Measurements from ENCODE around the gene SULT2B1.

The SULT2B1 gene

DNA sequence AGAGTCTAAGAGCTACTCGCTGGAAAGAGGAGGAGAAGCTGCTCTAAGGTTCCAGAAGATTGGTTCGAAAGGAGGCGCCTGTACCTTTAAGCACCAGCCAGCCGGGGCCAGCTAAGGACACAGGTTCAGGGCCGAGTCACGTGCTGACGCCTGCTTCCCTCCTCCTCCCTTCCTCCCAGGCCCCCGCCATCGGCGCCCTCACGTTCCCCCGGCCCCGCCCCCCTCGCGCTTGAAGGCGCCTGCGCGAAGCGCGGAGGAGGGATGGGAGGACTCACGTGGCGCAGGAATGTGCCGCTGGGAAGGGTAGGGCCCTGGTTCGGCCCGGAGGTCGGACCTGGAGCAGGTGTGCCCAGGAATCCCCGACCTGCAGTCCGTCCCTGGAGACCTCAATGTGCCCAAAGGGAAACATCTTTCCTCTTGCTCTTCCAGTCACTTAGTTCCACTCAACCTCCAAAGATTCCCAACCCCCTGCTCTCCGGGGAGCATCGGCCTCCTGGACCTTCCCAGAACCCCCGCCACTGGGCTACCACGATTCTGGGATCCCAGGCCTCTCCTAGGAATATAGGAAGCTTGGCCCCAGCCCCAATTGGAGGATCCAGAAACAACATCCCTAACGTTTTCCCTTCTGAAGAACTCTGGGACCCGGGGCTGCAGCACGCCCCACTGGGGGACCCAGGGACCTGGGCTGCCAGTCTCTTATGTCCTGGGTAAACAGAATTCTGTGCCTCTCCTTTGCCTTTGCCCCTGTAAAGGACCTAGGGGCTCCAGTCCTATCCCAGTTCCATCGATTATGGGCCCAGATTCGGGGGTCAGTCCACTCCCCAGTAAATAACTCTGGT, 82.7 kb downstream of the SULT2B1 start:
- DNase-seq (ENCODE audit: low read depth in 2 of 2), result peak; percentile 89 to 94

DNA sequence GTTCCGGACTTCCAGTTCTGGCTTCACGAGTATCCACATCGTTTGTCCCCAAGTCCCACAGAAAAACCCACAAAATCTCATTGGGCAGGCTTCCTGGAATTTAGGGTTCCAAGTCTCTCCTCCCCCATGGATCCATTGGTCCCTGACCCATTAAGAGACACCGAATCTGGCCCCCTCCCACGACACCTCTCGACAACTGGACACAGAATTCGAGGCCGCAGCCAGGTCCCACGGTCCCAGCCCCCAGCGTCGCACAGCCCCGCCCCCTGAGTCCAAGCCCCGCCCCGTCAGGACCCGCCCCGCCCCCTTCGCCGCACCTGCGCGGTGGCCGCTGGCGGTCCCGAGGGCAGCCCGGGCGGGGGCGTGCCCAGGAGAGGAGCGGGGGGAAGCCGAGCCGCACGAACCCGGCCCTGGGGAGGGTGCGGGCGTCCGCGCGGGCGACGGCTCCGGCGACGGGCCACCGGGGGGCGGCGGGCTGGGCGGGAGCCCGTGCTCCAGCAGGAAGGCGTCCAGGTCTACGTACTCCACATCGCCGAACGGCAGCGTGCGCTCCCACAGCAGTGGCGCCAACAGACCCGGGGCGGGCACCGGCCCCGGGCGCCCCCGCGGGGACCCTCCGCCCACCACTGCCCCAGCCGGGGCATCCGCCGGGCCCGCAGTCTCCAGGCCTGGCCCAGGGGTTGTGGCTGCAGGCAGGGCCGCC, 83.4 kb downstream of the SULT2B1 start:
- peak; percentile 63 to 64 for DNase-seq (ENCODE audit: low read depth in 2 of 2)

DNA sequence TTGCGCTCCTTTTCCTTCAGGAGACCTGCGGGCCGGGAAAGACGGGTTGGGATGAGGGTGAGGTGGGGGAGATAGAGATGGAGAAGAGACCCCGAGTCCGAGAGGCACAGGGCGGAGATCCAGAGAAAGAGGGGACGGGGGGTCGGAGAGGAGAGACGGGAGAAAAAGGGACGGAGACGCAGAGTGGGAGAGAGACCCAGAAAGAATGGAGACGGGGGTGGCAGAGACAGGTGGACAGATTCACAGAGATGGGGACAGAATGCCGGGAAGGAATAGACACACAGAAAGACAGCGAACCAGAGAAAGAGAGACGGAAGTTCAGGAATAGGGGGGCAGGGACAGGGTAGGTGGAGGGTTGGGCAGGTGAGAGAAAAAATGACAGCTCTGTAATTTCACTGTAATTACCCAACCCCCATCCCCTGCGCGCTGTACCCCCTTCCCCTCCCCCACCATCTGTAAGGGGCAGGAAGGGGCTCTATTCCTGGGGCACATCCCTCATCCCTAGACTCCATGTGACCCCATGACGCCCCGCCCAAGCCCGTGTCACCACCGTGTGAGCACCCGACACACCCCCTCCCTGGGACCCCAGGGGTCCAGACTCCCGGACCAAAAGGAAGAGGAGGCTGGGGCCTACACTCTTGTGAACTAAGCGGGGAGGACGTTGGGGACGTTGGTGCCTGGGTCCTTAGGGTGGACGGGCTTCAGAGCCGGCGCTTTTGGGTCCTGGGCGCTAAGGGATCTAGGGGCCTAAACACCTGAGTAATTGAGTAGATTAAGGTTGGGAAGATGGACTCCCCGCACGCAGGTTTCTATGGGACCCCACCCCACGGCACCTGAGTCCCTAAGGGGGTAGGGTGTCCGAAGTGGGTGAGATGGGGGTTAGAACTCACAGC, 84.2 kb downstream of the SULT2B1 start:
- DNase-seq (ENCODE audit: low read depth in 2 of 2), result no peak

DNA sequence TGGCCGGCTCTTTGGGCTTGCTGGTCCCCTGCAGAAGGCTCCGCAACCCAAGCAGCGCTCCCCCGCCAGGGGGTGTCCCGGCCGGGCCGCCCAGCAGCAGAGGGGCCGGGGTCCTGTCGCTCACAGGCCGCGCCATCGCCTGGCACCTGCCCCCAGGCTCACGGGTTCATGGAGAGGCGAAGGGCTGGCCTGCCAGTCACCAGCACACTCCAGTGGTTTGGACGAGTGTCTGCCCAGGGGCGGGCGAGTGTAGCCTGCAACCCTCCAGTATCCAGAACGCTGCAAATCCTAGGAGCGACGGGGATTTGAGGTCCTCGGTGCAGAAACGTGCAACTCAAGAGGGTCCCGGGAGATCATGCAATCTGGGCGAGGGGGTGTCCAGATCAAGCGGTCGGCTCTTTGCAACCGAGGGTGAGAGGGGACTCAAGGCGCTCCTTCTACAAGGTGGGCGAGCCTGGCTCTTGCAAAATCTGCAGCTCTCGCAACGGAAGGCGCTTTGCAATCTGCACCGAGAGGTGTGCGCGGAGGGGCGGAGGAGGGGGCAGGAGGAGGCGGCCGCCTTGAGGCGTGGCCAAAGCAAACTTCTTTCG, 85.0 kb downstream of the SULT2B1 start, which contains the start of gene DBP:
TSS of gene DBP (minus strand) at position 521 of the 590 bp plus-strand sequence. CDS start at position 136, 385 bp downstream.
- DNase-seq (ENCODE audit: low read depth in 2 of 2), result no peak

DNA sequence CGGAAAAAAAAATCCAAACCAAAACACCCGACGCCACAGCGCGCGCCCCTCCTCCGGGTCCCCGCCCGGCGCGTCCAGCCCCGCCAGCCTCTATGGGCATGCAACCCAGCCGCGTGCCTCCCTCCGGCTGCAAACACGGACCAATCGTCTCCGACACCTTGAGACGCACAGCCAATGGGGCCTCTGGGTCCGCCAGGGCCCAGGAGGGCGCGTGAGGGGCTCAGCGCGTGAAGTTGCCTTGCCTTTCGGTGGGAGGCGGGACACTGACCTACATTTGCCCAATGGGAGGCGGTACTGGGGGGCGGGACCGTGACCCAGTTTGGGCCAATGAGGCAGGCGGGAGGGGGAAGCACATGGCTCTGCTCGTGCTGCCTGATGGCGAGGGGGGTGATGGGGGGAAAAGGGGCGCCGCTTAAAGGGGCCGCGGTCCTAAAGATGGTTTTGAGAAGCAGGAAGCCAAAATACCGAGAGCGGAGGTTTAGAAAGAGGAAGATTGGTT, 85.5 kb downstream of the SULT2B1 start:
- peak; percentile 97 to 98 for DNase-seq (ENCODE audit: low read depth in 2 of 2)

DNA sequence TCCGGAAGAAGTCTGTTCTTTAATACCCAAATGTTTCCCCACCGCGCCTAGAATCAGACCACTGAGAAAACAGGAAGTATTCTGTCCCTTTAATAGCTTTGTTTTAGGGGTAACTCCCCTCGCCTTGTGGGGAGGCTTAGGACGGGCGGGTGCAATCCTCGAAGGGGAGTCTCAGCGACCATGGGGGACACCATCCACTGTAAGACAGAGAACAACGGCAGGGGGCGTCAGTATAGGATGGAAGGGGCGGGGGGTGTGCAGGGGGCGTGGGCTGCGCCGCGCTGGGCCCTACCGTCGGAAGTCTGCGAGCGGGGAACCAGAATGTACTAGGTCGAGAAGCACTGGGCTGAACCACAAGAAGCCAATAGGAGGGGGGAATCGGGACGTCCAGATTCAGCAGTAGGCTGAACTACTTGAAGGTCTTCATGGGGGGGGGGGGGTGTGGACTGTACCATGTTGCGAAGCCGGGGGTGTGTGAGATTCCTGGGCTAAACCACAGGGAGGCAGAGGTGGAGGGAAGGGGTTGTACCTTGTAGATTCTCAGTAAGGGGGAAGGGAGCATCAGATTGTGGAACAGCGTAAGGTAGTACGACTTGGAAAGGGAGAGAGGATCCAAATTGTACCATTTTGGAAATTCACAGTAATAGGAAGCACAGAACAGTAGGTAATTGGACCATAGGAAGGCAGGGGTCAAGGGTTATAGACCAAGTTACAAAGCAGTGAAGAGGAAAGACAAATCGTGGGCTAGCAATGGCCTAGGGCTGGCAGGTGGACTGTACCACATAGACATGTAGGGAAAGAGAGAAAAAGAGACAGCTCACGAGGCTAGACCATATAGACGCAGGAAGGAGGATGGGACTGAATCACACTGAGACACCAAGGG, 86.2 kb downstream of the SULT2B1 start:
- DNase-seq (ENCODE audit: low read depth in 2 of 2), result peak; percentile 59 to 61

DNA sequence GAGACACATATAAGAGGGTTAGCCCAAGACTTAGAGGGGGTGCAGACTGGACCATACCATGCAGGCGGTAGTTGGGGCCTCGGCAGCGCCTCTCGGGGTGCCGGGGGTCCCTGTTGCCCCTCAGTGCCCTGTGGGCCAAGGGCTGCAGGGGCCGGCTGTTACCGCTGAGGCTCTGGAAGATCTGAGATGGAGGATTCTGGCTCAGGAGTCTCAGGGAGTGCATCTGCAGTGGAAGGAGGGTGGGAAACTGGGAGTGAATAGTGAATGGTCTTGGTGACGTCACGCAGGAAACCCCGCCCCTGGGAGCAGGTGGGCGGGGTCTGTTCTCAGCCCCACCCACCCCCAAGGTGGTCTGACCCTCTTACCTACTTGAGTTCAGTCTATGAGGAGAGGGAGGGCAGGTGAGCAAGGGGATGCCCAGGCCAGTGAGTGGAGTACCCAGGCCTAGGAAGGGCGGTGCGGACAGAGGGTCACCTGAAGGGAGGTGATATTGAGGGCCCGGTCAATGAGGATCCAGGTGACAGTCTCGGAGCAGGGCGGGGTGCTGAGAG, 86.9 kb downstream of the SULT2B1 start:
- no peak for DNase-seq (ENCODE audit: low read depth in 2 of 2)

DNA sequence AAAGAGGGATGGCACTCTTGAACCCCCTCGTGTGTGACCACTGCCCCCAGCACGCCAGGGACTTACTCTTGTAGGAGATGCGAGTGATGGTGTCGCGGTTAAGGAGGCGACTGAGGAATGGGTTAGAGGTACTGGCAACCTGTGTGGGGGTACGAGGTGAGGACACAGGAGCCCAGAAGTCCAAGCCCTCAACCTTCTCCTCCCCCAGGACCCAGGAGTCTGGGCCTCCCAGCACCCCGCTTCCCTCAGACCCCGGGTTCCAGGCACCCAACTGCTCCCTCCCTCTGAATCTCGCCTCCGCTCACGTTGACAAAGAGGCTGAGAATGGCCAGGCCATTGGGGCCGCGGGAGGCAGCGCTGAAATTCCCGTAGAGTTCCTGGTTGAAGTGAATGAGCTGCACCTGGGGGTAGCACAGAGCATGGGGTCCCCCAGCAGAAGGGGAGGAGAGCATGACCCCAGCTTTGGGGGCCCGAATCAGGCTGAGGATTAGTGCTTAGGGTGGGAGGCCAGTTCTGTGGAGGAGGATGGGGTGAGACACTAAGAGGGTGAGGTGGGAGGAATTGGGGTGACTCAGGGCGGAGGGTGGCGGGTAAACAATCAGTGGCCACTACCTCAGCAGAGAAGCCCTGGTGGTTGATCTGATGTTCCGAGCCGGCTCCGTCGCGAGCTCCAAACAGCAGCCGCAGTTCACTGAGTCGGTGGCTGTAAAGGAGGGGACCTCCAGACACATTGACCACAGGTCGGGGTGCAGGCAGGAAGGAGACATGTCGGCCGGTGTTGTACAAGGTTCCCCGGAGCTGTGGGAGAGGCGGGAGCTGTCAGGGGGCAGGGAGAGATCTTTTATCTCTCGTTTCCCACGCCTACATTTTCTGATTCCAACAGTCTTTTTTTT, 87.8 kb downstream of the SULT2B1 start:
- no peak for DNase-seq (ENCODE audit: low read depth in 2 of 2)

DNA sequence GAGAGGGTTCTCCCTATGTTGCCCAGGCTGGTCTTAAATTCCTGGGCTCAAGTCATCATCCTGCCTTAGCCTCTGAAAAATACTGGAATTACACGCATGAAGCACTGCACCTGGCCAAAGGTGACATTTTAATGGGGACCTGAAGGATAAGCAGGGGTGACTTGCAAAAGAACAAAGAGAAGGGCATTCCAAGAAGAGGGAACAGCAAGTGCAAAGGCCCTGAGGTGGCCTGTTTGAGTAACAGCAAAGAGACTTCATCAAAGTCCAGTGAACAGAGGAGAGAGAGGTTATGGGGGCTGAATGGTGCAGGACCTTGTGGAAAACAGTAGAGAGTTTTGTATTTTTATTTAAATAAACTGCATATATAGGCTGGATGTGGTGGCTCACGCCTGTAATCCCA, 89.9 kb downstream of the SULT2B1 start:
- no peak for DNase-seq (ENCODE audit: low read depth in 2 of 2)

DNA sequence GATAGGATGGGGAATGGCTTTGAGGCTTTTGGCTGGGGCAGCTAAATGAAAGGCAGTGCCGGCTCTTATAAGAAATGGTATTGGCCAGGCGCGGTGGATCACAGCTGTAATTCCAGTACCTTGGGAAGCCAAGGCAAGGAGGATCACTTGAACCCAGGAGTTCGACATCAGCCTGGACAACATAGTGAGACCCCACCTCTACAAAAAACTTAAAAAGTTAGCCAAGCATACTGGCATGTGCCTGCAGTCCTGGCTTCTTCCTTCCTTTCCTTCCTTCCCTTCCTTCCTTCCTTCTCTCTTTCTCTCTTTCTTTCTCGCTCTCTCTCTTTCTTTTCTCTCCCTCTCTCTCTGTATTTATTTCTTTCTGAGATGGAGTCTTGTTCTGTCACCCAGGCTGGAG, 90.9 kb downstream of the SULT2B1 start:
- no peak for DNase-seq (ENCODE audit: low read depth in 2 of 2)

DNA sequence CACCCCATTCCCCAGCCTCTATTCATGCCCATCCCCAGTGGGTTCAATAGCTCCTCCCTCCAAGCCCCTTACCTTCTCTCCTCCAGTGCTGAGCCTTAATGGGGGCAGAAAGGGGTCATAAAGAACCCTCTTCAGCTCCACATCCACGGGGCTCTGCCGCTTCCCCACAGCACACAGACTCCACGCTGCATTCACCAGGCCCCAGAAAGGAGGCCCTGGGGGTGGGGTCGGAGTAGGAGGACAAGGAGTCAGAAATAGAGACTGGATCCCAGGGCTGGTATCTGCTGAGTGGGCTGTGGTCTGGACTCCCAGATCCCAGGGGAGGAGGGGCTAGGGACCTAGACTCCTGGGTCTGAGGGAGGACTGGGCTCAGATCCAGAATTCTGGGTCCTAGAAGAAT, 92.4 kb downstream of the SULT2B1 start:
- DNase-seq (ENCODE audit: low read depth in 2 of 2), result no peak

DNA sequence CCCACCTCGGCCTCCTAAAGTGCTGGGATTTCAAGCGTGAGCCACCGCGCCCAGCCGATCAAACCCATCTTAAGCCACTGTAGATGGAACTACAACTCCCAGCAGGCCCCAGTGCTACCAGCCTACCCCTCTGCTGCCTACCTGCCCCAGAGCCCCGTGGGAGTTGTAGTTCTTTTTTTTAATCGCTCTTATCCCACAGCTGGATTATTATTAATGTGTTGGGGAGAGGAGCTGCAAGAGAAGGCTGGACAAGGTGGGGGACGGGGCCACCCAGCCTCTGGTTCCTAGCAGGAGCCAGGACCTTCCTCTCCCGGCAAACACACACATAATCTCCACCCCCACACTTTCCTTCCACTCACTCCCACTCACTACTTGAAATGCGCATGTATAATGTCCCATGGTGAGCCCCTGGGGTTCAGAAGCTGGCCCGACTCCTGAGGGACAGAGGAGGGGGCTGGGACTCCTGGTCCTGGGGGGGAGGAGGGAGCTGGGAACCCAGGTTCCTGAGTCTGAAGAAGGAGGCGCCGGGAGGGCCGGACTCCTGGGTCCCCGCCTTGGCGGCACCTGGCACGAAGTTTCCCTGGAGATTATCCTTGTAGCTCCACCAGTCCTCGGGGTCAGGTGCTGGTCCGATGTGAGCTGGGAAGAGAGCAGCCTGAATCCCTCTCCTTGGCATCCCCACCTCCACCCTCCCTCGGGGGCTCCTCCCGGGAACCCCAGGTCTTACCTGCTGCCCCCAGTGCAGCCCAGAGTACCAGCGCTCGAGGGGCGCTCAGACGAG, 93.1 kb downstream of the SULT2B1 start:
- DNase-seq (ENCODE audit: low read depth in 2 of 2), result peak; percentile 57 to 65

DNA sequence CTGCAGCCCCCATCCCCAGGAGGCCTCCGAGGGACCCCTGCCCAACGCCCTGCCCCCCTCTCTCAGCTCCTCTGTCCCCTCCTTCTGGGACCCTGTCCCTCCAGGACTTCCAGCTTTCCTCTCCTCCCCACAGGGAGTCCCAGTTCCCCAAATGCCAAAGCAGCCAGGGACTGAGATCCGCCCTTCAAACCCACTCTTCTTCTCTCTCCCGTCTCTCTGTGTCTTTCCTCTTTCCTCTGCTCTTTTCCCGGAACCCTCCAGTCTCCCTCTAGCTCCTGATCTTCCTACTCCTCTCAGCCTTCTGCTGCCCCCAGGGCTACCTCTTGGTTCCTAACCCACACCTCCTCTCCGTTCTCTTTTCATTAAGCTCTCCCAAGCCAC, 93.6 kb downstream of the SULT2B1 start:
- no peak for DNase-seq (ENCODE audit: low read depth in 2 of 2)

DNA sequence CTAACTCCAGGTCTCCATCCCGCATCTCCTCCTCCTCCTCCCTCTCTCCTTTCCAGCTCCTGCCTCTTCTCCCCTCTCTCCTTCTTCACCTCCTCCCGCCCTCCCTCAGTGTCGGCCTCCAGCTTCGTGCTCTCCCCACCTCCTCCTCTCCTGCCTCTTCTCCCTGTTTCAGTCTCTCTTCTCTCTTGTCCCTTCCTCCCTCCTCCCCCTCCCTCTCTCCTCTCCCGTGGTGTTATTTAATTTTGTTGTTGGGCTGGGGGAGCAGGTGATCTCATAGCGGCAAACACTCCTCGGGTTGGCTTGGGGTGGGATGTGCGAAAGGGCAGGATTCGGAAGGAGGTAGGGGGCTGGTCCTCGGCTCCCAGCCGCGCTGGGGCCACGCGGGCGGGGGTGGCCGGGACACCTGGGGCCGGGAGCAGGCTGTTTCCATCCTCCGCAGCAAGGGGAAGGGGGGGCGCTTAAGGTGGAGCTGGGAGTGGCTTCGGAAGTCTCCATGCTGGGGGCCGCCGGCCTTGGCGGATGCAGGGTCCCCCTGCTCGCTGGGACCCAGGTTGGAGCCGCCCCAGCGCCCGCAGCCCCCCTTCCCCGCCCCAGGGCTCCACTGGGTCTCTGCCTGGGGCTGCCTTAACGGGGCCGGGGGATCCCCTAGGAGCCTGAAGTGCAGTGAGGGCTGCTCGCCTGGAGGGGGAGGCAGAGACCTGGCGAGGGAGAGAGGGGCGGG, 94.2 kb downstream of the SULT2B1 start, which contains the start of gene CA11:
TSS of gene CA11 (minus strand) at position 187 of the 721 bp plus-strand sequence. CDS start 555 bp downstream, outside the sequence.
- peak; percentile 82 to 90 for DNase-seq (ENCODE audit: low read depth in 2 of 2)

DNA sequence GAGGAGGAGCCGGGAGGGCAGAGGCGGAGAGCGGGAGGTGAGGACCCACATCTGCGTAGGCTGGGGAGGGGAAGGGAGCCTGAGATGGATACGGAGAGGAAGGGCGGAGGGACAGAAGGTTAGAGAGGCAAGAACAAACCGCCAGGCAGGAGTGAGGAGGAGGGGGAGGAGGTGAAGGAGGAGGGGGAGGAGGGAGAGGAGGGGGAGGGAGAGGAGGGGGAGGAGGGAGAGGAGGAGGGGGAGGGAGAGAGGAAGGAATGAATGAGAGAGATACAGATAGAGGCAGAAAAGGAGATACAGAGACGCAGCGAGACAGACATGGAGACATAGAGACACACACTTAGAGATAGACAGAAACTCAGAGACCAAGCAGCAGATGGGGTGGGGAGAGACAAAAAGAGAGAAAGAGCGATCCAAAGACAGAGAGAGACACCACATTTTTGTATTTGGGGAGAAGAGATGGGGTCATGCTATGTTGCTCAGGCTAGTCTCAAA, 94.8 kb downstream of the SULT2B1 start:
- DNase-seq (ENCODE audit: low read depth in 2 of 2), result no peak

DNA sequence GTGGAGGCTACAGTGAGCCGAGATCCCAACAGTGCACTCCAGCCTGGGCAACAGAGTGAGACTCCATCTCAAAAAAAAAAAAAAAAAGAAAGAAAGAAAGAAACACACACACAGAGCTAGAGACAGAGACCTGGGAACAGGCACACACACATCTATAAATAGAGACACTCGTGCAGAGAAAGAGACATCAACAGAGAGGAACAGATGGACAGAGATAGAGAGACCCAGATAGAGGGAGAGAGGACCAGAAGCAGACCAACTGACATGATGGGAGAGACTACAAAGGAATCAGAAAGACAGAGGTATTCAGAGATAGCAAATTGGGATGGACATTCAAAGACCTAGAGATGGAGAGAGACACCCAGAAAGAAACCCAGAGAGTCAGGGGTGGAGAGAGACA, 96.2 kb downstream of the SULT2B1 start:
- DNase-seq (ENCODE audit: low read depth in 2 of 2), result no peak
